ENCODE measurements around the gene DLL4.

Gene DLL4

DNA sequence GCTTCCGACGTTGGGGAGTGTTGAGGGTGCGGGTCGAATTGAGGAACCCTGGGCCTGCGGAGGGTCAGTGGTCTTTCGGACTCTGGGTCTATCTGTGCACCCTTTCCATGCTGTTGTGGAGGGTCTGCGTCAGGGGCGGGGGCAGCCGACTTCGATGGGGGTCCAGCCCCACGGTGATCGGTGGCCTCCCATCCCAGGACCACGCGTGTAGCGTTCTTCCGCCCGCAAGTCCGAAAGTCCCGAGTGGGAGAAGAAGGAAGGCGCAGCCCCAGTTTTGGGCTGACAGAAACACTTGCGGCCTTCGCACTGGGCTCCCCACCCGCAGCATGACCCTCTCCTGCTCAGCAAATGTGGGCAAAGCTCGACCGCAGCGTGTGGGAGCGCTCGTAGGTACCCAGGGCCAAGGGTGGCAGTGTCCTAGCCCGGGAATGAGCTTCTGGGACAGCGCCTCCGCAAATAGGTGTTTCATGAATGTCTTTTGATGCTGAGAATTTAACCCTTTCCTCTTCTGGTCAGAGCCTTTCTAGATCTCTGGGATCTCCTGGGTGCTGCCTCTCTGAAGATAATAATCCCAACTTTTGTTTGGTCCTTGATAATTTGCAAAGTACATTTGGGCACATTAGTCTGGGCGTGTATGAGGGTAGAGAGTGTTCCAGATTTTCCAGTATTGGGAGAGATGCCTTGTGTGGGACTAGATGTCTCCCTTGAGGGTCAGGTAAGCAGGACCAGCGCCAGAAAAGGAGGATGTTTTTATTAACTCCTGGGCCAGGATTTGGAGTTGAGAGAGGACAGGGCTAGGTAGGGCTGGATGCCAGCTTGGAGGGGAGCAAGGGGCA, 2.3 kb upstream of the DLL4 start:
- DNase-seq (ENCODE audit: low read depth in 2 of 2) = no peak

DNA sequence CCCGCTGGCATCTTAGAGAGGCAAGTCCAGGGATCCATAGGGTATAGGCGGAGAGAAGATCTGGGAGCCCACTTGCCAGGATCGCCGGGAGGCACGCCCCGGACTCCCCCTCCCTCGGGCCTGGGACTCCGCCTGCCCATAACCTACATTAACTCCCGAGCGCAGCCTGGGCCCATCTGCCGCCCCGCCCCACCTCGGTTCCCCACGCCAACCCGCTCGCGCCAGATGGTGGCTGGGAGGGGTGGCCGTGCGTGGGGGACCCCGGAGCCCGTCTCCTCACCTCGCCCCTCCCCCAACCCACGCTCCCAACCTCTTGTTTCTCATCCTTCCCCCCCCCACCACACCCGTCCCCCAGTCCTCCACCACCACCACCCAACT, 1.7 kb upstream of the DLL4 start:
- DNase-seq (ENCODE audit: low read depth in 2 of 2) = no peak

GRCh38 chr15:40927873-40928806, 1.0 kb upstream of the DLL4 start:
- DNase-seq (ENCODE audit: low read depth in 2 of 2) = no peak

- no peak for DNase-seq (ENCODE audit: low read depth in 2 of 2)
Observed at GRCh38 chr15:40929660-40930429, 705 bp downstream of the DLL4 start.

DNA sequence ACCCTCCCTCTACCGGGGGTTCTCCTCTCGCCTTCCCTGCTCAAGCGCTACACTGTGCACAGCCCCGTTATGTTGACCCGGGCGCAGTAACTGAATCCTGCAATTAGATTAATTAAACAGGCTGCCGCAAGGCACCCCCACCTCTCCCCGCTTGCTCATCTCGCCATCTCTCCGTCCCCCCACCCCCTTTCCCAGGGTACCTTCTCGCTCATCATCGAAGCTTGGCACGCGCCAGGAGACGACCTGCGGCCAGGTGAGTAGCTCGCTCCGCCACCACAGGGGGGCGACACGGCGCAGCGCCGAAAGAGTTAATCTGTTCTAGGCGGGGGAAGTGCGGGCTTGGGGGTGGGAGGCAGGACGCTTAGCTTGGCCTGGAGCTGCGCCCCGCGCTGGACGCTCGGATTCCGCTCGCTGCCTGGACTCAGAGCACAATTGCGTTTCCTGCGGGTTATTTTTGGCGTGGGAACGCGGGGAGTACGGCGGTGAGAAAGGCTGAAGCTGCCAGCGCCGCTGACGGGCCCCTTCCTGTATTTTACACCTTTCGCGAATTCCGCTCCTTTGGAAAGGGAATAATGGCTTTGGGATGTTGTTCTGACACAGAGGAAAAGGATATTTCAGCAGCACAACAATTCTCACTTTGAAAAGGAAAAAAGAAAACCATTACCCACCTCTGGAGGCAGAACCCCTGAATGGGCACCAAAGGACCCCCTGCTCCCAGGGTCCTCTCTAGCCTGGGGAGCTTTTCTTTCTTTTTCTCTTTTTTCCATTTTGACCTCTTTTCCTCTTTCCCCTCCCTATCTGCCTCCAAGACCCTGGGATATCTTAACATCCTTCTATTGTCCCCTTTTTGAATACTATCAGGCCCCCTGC, 1.5 kb downstream of the DLL4 start:
- peak in 1 of 2 donors; percentile 46 for DNase-seq (ENCODE audit: low read depth in 2 of 2)

GRCh38 chr15:40931300-40932142, 2.4 kb downstream of the DLL4 start:
- DNase-seq (ENCODE audit: low read depth in 2 of 2) = no peak

DNA sequence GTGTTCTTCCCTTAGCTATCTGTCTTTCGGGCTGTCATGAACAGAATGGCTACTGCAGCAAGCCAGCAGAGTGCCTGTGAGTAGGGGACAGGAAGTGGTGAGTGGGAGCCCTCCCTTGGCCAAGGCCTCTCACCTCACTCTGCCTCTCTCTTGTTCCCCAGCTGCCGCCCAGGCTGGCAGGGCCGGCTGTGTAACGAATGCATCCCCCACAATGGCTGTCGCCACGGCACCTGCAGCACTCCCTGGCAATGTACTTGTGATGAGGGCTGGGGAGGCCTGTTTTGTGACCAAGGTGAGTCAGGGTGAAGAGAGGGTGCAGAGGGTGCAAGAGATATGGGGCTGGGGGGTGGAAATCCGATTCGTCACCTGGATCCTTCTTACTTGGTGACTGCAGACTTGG, 3.0 kb downstream of the DLL4 start:
- no peak for DNase-seq (ENCODE audit: low read depth in 2 of 2)

GRCh38 chr15:40932649-40933516, 3.7 kb downstream of the DLL4 start:
- no peak for DNase-seq (ENCODE audit: low read depth in 2 of 2)

GRCh38 chr15:40933517-40933902, 4.4 kb downstream of the DLL4 start:
- no peak for DNase-seq (ENCODE audit: low read depth in 2 of 2)

DNA sequence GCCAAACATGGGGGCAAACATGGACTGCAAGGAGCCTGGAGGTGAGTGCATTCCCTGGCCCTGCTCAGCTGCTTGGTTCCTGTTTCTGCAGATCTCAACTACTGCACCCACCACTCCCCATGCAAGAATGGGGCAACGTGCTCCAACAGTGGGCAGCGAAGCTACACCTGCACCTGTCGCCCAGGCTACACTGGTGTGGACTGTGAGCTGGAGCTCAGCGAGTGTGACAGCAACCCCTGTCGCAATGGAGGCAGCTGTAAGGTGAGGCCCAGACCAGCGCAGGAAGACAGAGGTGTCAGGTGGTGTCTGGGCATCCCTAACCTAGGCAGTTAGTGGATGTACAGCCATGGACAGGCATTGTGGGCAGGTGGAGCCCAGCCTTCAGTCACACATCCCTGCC, 5.3 kb downstream of the DLL4 start:
- DNase-seq (ENCODE audit: low read depth in 2 of 2) = no peak

GRCh38 chr15:40936234-40936708, 7.1 kb downstream of the DLL4 start:
- no peak for DNase-seq (ENCODE audit: low read depth in 2 of 2)

- DNase-seq (ENCODE audit: low read depth in 2 of 2) = no peak
Observed at GRCh38 chr15:40936709-40937666, 7.8 kb downstream of the DLL4 start.

- no peak for DNase-seq (ENCODE audit: low read depth in 2 of 2)
Observed at GRCh38 chr15:40937762-40938535, 8.8 kb downstream of the DLL4 start.

DNA sequence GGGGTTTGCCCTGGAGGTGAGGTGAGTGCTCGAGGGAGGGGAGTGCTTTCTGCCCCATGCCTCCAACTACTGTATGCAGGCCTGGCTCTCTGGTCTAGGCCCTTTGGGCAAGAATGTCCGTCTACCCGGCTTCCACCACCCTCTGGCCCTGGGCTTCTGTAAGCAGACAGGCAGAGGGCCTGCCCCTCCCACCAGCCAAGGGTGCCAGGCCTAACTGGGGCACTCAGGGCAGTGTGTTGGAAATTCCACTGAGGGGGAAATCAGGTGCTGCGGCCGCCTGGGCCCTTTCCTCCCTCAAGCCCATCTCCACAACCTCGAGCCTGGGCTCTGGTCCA, 9.4 kb downstream of the DLL4 start:
- DNase-seq (ENCODE audit: low read depth in 2 of 2) = no peak

DNA sequence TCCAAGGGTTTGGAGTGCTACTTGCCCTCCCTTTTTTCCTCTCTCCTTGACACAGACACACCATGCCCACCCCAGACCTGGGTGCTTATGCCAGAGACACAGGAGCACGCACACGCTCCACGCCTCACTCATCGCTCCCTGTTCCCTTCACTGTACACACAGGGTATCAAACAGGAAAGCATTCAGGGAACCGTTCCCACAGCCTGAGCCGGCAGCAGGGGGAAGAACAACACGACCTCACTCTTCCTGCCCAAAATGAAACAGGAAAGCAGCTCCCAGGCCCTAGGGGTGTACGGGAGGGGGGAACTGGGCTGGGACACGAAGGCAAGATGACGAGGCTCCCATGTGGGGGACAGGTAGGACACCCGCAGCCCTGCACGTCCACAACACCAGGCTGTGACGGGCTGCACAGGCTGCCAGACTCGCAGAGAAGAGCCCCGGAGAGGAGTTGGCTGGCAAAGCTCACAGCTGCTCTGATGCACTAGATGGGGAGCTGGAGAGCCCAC, 11.2 kb downstream of the DLL4 start:
- DNase-seq (ENCODE audit: low read depth in 2 of 2) = no peak

GRCh38 chr15:40941068-40941527, 12.0 kb downstream of the DLL4 start:
- no peak for DNase-seq (ENCODE audit: low read depth in 2 of 2)

All from activated CD4-positive, alpha-beta T cell treated with anti-CD3 and anti-CD28 coated beads for 24 hours (primary cell).